Activated naive CD4-positive, alpha-beta T cell treated with Interleukin-2 at 50 U/mL for 16 hours (primary cell): Measurements from ENCODE around the gene SLC44A4.
A peak's percentile ranks its signal among the peaks of the same experiment; 100 is the strongest.
"Not testable (repeated sequence)": the region's sequence is repeated elsewhere in the genome, so short reads cannot be mapped to it uniquely, and the experiment has no call there.

Source experiments
- DNase-seq: peaks from one replicate; pipeline ENCODE4 v3.0.0-alpha.2; 2020

SLC44A4 gene

GRCh38 chr6:31825553-31825952 is 53.2 kb downstream of the SLC44A4 start:
- DNase-seq = no peak

GRCh38 chr6:31823592-31824196 is 55.1 kb downstream of the SLC44A4 start:
- DNase-seq = not testable (repeated sequence)

GRCh38 chr6:31822036-31822821 is 56.6 kb downstream of the SLC44A4 start:
- peak; percentile 67 for DNase-seq

GRCh38 chr6:31821301-31822035 is 57.3 kb downstream of the SLC44A4 start:
- DNase-seq = peak; percentile 77

- not testable (repeated sequence) for DNase-seq
Observed at GRCh38 chr6:31820399-31820798, 58.4 kb downstream of the SLC44A4 start.

- no peak for DNase-seq
Observed at GRCh38 chr6:31819871-31820299, 58.9 kb downstream of the SLC44A4 start.

GRCh38 chr6:31817929-31818511 is 60.8 kb downstream of the SLC44A4 start:
- DNase-seq = not testable (repeated sequence)

- not testable (repeated sequence) for DNase-seq
Observed at GRCh38 chr6:31817133-31817928, 61.5 kb downstream of the SLC44A4 start.

GRCh38 chr6:31815025-31815838 is 63.6 kb downstream of the SLC44A4 start, which contains the start of the genes HSPA1A and HSPA1L:
HSPA1A (plus strand) TSS chr6:31815543; CDS start chr6:31815757, 214 bp downstream.
HSPA1L (minus strand) TSS chr6:31815283; CDS start chr6:31811972, 3,311 bp downstream.
- peak; percentile 66 for DNase-seq

- peak; percentile 70 for DNase-seq
Observed at GRCh38 chr6:31814677-31815024, 64.1 kb downstream of the SLC44A4 start.

GRCh38 chr6:31813465-31813849 is 65.3 kb downstream of the SLC44A4 start:
- DNase-seq = no peak
